ENCODE results near the gene GCG.

GRCh38 chr2:162152147-162152546 lies at the start of gene GCG:
- TF ChIP-seq CTCF (conservative IDR thresholded peaks at IDR 0.05; ENCODE audit: low read length) (no peak), EZH2phosphoT487 (IDR thresholded peaks at IDR 0.05; ENCODE audit: borderline replicate concordance, low read depth, low read length) (no peak)

Data from OCI-LY7 (cell line).